Central memory CD8-positive, alpha-beta T cell (primary cell): ENCODE measurements around the gene PEX11G.

ENCODE experiments used
- ATAC-seq: fragments of 150-1000 bp; cut with Tn5 transposase; replicated peaks from 2 replicates; pipeline ENCODE4 v1.10.0; 2022; ENCODE audit warnings: mild to moderate bottlenecking, moderate FRiP score, moderate number of reproducible peaks; ENCODE audit not compliant: poor library complexity, severe bottlenecking; ENCODE audit errors: extremely low read depth
- DNase-seq, 2 donors: peaks; one replicate each; pipeline ENCODE4 v3.0.0; 2021; ENCODE audit warnings: low spot score in 2 of 2
- H3K27ac Mint-ChIP-seq: one replicate; pipeline ENCODE4 v1.8.0; 2022; ENCODE audit warnings: low read depth, mild to moderate bottlenecking, moderate library complexity, mixed read lengths
- H3K27me3 Mint-ChIP-seq: one replicate; pipeline ENCODE4 v1.8.0; 2022; ENCODE audit warnings: mixed read lengths
- H3K36me3 Mint-ChIP-seq: one replicate; pipeline ENCODE4 v1.8.0; 2022; ENCODE audit warnings: mild to moderate bottlenecking, moderate library complexity, mixed read lengths; ENCODE audit not compliant: insufficient read depth
- H3K4me1 Mint-ChIP-seq: one replicate; pipeline ENCODE4 v1.8.0; 2022; ENCODE audit warnings: mixed read lengths
- H3K4me3 Mint-ChIP-seq: one replicate; pipeline ENCODE4 v1.8.0; 2022; ENCODE audit warnings: mild to moderate bottlenecking, moderate library complexity, mixed read lengths
- H3K9me3 Mint-ChIP-seq: one replicate; pipeline ENCODE4 v1.8.0; 2022; ENCODE audit warnings: mixed read lengths

PEX11G gene

DNA sequence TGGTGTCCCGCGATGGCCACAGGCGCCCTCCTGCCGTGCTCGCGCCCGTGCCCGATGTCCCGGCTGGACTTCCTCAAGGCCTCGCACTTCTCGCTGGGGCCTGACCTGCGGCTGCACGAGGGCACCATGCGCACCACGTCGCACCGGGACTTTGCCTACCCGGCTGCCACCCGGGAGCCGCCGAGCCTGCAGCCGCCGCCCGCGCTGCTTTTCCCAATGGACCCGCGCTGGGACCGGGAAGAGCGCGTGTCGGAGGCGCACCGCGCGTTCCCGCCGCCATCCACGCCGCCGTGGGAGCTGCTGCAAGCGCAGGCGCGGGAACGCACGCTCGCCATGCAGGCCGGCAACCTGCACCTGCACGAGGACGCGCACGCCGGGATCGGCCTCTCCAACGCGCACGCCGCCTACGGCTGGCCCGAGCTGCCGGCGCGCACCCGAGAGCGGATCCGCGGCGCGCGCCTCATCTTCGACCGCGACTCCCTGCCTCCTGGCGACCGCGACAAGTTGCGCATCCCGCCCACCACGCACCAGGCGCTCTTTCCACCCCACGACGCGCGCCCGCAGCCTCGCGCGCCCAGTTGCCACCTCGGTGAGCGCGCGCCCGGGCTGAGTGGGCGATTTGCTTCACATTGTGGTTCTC is 12.1 kb upstream of the PEX11G start:
- DNase-seq (no peak), ATAC-seq (no peak)
- Mint-ChIP-seq H3K27me3 (peaks cover 69% of the 10 kb centered on the region), H3K4me3 (peak overlapping the region; percentile 29), H3K9me3 (no peaks in the 10 kb centered on the region), H3K36me3 (peaks cover 8% of the 10 kb centered on the region), H3K4me1 (no peaks in the 10 kb centered on the region), H3K27ac (peak overlapping the region; percentile 90)

DNA sequence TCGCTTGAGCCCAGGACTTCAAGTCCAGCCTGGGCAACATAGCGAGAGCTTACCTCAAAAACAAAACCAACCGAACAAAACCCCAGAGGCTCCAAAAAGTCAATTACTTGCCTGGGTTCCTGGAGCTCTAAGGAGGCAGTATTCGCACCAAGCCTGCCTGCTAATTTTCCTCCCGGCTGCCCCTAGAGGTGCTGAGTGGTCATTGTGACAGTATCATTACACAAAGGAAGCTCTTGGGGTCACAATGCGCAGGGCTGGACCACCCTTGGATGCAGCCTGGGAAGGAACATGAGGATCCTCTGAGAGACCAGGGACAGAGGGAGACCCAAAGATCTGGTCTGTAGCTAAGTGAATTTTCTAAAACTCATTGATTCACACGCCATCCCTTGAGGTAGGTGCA is 8.5 kb upstream of the PEX11G start:
- no peak for ATAC-seq
- no peaks in the 10 kb centered on the region for H3K4me1 Mint-ChIP-seq
- H3K27ac Mint-ChIP-seq: no peak overlapping the region
- no peak for DNase-seq
- peaks cover 12% of the 10 kb centered on the region for H3K36me3 Mint-ChIP-seq
- H3K27me3 Mint-ChIP-seq: peaks cover 60% of the 10 kb centered on the region
- H3K4me3 Mint-ChIP-seq: no peak overlapping the region
- no peaks in the 10 kb centered on the region for H3K9me3 Mint-ChIP-seq

DNA sequence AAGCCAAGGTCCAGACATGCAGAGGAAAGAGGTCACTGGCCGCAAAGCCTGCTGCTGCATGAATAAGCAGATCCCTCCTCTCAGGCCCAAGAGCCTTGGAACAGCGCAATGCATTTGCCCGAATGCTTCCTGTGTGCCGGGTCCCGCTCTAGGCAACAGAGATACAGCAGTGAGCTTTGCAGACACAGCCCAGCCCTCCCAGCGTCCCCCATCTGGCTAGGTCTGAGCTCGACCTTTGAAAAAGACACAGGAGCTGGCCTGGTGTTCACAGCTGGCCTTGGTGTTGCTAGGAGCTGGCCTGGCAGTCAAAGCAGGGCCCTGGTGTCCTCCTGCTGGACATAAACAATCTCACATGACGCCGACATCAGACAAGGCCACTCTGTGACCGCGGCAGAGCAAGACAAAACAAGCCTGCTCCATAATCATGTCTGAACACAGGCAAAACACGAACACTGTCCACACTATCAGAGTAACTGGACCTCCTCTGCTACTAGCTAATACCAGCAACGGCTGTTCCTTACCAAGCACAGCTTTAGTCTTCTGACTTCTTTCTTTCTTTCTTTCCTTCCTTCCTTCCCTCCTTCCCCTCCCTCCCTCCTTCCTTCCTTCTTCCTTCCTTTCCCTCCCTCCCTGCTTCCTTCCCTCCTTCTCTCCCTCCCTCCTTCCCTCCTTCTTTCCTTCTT is 5.7 kb upstream of the PEX11G start:
- H3K36me3 Mint-ChIP-seq: peaks cover 13% of the 10 kb centered on the region
- peaks cover under 1% of the 10 kb centered on the region for H3K4me1 Mint-ChIP-seq
- DNase-seq: no peak
- H3K27ac Mint-ChIP-seq: no peak overlapping the region
- H3K27me3 Mint-ChIP-seq: peaks cover 42% of the 10 kb centered on the region
- H3K9me3 Mint-ChIP-seq: no peaks in the 10 kb centered on the region
- H3K4me3 Mint-ChIP-seq: no peak overlapping the region
- ATAC-seq: no peak

DNA sequence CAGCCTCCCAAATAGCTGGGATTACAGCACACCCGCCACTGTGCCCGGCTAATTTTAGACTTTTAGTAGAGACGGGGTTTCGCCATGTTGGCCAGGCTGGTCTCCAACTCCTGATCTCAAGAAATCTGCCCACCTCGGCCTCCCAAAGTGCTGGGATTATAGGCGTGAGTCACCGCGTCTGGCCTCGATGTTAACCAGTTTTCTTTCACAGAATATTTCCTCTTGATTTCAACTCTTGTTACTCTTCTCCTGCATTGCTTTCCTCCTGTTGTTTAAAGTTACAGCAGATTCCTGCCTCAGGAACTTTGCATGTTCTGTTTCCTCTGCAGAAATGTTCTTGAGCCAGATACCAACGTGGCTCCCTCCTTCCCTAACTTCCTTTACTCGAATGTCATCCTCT is 3.7 kb upstream of the PEX11G start:
- ATAC-seq (no peak), DNase-seq (no peak)
- Mint-ChIP-seq H3K4me3 (no peak overlapping the region), H3K36me3 (peaks cover 20% of the 10 kb centered on the region), H3K27me3 (peaks cover 23% of the 10 kb centered on the region), H3K27ac (peak overlapping the region; percentile 8), H3K9me3 (no peaks in the 10 kb centered on the region), H3K4me1 (peaks cover 7% of the 10 kb centered on the region)

DNA sequence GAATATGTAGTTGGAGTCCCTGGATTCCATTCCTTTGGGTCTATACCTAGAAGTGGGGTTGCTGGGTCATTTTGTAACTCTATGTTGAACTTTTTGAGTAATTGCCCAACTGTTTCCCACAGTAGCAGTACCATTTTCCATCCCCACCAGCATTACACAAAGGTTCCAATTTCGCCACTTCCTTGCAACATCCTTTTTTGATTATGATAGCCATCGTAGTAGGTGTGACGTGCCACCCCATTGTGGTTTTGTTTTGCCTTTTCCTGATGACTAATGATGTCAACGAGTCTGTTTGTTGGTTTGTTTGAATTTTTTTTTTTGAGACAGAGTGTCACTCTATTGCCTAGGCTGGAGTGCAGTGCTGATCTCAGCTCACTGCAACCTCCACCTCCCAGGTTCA is 3.3 kb upstream of the PEX11G start:
- Mint-ChIP-seq H3K27ac (peak overlapping the region; percentile 8), H3K4me3 (no peak overlapping the region), H3K36me3 (peaks cover 18% of the 10 kb centered on the region), H3K9me3 (no peaks in the 10 kb centered on the region), H3K4me1 (peaks cover 7% of the 10 kb centered on the region), H3K27me3 (peaks cover 19% of the 10 kb centered on the region)
- ATAC-seq (peak; percentile 26), DNase-seq (no peak)

DNA sequence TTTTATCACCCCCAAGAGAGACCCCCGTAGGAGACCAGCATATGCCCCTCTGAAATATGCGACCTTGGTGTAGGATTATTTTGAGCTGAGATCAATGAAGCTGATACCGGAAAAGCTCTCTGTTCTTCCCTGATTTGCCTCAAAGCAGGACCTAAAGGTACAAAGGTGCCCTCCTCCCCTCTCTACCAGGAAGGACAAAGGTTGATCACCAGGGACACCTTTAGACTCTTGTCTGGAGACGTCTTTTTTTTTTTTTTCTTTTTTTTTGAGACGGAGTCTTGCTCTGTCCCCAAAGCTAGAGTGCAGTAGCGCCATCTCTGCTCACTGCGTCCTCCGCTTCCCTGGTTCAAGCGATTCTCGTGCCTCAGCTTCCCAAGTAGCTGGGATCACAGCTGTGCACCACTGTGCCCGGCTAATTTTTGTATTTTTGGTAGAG is 792 bp upstream of the PEX11G start:
- DNase-seq (no peak), ATAC-seq (no peak)
- H3K27ac Mint-ChIP-seq: peak overlapping the region; percentile 82
- H3K4me1 Mint-ChIP-seq: peaks cover 7% of the 10 kb centered on the region
- no peaks in the 10 kb centered on the region for H3K9me3 Mint-ChIP-seq
- H3K27me3 Mint-ChIP-seq: no peaks in the 10 kb centered on the region
- H3K4me3 Mint-ChIP-seq: peak overlapping the region; percentile 82
- peaks cover 19% of the 10 kb centered on the region for H3K36me3 Mint-ChIP-seq

DNA sequence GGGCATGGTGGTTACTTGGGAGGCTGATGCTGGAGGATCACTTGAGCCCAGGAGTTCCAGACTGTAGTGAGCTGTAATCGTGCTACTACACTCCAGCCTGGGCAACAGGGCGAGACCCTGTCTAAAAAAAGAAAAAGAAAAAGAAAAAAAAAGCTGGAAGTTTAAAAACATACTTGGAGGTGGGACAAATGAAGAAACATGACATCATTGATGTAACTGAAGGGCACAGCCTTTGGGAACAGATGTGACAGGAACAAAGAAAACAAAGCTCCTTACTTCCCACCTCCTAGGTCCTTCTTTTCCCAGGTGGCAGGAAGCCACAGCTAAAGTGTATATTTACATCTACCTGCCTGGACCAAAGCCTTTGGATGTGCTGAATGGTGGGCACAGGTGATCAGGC is 1.9 kb downstream of the PEX11G start:
- no peak for DNase-seq
- Mint-ChIP-seq H3K4me3 (no peak overlapping the region), H3K4me1 (peaks cover 14% of the 10 kb centered on the region), H3K27ac (peak overlapping the region; percentile 29), H3K27me3 (peaks cover 8% of the 10 kb centered on the region), H3K9me3 (no peaks in the 10 kb centered on the region), H3K36me3 (peaks cover 29% of the 10 kb centered on the region)
- ATAC-seq: no peak

DNA sequence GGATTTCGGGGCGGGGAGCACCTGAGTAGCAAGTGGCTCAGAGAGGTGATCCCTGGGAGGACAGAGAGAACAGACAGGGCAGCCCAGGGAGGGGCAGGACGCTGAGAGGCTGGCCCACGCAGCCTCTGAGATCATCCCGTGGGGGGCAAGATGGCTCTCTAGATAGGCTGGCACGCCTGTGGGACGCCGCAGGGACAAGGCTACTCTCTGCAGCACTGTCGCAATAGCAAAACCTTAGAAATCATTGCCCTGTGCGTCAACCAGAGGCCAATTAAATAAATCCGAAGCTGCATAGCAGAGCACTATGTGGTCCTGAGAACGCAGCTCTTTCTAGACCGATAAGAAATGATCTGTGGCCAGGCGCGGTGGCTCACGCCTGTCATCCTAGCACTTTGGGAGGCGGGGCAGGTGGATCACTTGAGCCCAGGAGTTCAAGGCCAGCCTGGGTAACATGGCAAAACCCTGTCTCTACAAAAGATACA is 5.1 kb downstream of the PEX11G start:
- Mint-ChIP-seq H3K4me1 (peaks cover 7% of the 10 kb centered on the region), H3K27ac (peak overlapping the region; percentile 16), H3K9me3 (no peaks in the 10 kb centered on the region), H3K36me3 (peaks cover 36% of the 10 kb centered on the region), H3K4me3 (peak overlapping the region; percentile 23), H3K27me3 (peaks cover 8% of the 10 kb centered on the region)
- DNase-seq: no peak
- peak; percentile 21 for ATAC-seq

DNA sequence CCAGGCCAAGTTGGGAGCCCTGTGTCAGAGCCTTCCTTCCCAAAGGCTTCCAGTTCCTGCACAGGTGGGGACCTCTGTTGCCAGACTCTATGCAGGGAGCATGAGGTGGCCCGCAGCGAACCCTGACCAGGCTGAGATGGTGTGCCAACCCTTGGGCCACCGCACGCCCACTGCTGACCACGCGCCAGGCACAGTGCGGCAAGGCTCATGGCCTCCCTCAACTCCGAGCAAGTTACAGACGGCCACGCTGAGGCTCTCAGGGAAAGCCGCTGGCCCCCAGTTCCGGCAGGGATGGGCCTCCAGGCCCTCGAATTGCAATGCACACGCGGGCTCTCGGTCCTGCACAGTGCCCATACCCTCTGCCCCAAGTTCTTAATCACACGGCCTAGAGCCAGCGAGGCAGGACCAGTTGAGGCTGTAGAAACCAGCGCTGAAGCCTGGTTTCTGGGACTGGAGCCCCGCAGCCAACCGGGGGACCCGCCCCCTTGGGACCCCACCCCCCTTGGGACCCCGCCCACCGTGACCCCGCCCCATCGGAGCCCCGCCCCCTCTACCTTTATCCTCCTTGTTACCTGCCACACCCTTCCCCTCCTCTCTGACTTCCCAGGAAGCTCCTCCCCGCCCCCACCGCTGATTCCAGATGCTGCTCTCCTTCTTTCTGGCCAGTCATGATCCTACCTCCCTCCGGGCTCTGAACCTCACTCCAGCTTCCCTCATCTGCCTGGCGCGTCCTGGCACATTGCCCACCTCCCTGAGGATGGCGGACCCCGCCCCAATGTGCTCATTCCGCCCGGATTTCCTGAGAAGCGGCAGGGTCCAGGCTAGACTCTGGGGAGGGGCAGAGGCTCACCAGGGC is 6.0 kb downstream of the PEX11G start:
- ATAC-seq (no peak), DNase-seq (no peak)
- Mint-ChIP-seq H3K27ac (peak overlapping the region; percentile 16), H3K27me3 (peaks cover 8% of the 10 kb centered on the region), H3K4me1 (peaks cover 7% of the 10 kb centered on the region), H3K36me3 (peaks cover 36% of the 10 kb centered on the region), H3K9me3 (no peaks in the 10 kb centered on the region), H3K4me3 (peak overlapping the region; percentile 23)

DNA sequence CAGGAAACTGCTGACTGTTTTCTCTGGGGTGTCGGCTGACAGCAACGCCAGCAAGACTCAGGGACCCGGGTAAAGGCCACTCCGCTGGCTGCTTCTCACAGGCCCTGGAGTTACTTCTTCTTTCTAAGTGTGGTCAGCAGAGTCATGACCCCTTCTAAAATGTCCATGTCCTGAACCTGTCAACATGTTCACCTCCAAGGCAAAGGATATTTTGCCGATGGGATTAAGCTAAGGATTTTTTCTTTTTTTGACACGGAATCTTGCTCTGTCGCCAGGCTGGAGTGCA is 7.9 kb downstream of the PEX11G start:
- peaks cover 41% of the 10 kb centered on the region for H3K36me3 Mint-ChIP-seq
- H3K27me3 Mint-ChIP-seq: peaks cover 8% of the 10 kb centered on the region
- no peak overlapping the region for H3K27ac Mint-ChIP-seq
- no peaks in the 10 kb centered on the region for H3K9me3 Mint-ChIP-seq
- DNase-seq: no peak
- peaks cover 7% of the 10 kb centered on the region for H3K4me1 Mint-ChIP-seq
- no peak overlapping the region for H3K4me3 Mint-ChIP-seq
- ATAC-seq: no peak

DNA sequence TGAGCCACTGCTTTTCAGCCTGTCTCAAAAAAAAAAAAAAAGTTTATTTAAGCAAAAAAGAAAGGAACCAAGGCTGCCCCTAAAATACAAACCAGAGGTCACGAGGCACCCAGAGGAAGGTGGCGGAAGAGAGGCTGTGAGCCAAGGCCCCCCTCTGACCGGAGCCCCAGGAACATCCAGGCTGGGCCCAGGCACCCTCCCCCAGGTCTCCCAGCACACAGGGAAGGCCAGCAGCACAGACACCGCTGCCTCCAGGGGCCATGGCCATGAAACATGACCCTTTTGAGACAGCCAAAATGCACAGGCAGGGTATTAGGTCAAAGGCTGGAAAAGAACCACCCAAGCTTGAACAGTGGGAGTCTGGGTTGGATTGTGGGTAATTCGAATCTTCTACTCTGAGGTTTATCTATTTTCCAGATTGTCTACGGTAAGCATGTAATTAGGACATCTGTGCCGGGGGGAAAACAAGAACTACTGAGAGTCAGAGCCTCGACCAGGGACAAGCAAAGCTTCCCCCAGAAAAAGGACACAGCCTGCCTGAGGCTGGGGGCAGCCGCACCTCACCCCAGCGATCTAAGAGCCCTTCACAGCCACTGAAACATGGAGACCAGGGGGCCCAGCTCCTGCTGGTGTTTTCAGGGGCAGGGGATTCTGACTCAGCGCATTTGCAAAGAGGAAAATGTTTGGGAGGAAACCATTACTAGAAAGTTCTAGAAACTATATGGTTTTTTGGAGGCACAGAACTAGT is 8.4 kb downstream of the PEX11G start:
- Mint-ChIP-seq H3K36me3 (peaks cover 37% of the 10 kb centered on the region), H3K4me3 (no peak overlapping the region)

DNA sequence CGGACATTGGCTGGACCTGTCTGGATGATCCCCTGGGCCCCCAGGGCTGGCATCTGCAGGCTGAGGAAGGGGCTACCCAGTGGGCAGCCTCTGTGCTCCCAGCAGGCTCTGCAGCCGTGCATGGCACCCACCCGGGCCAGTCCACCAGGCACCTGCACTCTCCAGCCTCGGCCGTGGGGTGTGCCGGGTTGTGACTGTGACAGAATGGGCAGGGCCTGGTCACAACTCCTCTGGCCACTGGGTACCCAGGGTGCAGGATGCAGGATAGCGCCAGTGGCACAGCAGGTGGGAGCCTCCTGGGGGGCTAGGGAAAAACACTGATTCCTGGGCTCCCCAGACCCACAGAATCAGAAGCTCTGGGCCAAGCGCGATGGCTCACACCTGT is 10.0 kb downstream of the PEX11G start:
- H3K27ac Mint-ChIP-seq: peak overlapping the region; percentile 59
- peaks cover 8% of the 10 kb centered on the region for H3K27me3 Mint-ChIP-seq
- ATAC-seq: no peak
- H3K36me3 Mint-ChIP-seq: peaks cover 33% of the 10 kb centered on the region
- H3K4me1 Mint-ChIP-seq: peaks cover 7% of the 10 kb centered on the region
- no peak overlapping the region for H3K4me3 Mint-ChIP-seq
- DNase-seq: no peak
- no peaks in the 10 kb centered on the region for H3K9me3 Mint-ChIP-seq

More for the DNA sequence above, 8.4 kb downstream of the PEX11G start:
- no peak for DNase-seq
- peak overlapping the region; percentile 19 for H3K27ac Mint-ChIP-seq
- peaks cover 8% of the 10 kb centered on the region for H3K27me3 Mint-ChIP-seq
- H3K4me1 Mint-ChIP-seq: peaks cover 7% of the 10 kb centered on the region
- no peak for ATAC-seq
- H3K9me3 Mint-ChIP-seq: no peaks in the 10 kb centered on the region
